GM18498 (cell line): ENCODE results near the gene TSTD1.
"Not testable (repeated sequence)": the region's sequence is repeated elsewhere in the genome, so short reads cannot be mapped to it uniquely, and the experiment has no call there.

Source experiments
- ATAC-seq: cut with Tn5 transposase; IDR thresholded peaks from one replicate; pipeline ENCODE4 v1.9.1; 2021; ENCODE audit warnings: mild to moderate bottlenecking, moderate library complexity; ENCODE audit not compliant: unreplicated experiment

The TSTD1 gene

DNA sequence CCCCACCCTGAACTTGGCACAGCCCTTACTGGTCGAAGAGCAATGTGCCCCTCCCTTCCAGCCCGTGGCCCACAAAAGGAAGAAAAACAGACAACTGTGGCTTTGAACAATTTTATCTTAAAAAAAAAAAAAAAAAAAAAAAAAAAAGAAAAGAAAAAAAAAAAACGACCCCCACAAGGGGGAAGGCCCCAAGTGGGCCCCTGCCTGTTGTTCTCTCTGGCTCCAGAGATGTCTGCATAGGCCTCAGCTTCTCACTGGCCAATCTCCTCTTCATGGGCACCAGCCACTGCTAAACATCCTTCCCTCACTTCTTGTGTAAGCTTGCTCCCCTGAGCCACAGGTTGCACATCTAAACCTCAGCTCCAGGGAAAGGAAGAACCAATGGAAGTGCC lies 386 bp upstream of the TSTD1 start:
- ATAC-seq = no peak

DNA sequence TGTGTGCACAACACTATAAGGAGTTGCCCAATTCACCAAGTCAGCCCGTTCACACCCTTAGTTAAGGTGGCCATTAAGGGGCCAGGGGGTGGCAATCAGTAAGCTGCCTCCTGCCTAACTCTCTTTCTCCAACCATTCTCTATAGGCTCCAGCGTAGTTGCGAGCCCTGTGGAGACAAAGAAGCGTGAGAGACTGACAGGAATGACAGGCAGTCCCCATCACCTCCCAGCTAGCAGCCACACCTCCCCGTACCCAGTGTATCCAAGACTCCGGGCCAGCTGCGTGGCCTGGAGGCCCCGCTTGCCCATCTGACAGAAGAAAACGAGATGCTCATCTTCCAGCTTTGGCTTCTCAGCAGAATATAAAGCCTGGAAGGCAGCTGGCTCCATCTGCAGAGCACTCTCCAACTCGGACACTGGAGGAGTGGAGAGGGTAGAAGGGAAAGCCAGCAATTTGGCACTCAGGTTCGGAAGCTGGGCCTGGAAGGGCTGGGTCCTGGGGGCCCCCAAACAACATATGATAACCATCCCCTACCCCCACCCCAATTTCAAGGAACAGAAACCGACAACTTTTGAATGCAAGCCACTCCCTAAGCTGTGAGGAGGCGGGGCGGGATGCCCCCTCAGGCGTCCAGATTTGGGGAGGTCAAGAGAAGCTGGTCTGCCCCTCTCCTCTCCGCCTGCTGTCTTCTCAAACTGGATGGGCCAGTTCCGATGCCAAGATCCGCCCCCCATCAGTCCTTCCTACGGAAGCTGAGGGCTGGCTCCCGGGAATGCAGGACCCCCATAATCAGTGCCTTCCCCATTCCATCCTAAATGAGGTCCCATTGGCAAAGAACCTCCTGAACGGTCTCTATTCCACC lies 872 bp downstream of the TSTD1 start:
- ATAC-seq = no peak

DNA sequence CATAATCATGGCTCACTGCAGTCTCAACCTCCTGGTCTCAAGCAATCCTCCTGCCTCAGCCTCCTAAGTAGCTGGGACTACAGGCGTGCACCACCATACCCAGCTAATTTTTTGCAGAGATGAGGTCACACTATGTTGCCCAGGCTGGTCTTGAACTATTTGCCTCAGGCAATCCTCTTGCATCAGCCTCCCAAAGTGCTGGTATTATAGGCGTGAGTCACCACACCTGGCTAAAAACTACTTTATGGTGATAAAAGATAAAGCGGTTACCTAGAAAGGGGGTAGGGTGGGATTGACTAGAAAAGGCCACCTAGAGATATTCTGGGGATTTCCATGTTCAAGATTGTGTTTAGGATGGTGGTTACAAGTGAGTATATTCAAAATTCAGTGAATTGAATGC lies 5.0 kb downstream of the TSTD1 start:
- ATAC-seq = no peak

DNA sequence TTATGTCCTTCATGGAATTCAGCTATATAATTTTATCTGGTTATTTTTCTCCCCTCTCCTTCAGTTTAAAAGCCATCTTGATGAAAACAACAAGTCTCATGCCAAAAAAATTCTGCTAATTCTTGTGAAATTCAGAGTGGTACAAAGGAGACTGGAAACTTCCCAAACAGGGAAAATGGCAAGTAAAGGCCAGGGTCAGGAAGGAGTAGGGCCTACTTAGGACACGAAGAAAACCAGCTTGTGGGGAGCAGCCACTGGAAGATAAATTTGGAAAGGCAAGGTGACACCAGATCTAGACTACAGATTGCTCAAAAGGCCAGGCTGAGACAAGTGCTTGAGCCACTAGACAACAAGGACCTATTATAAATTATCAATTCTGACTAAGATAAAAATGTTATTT lies 6.4 kb downstream of the TSTD1 start:
- ATAC-seq = no peak

DNA sequence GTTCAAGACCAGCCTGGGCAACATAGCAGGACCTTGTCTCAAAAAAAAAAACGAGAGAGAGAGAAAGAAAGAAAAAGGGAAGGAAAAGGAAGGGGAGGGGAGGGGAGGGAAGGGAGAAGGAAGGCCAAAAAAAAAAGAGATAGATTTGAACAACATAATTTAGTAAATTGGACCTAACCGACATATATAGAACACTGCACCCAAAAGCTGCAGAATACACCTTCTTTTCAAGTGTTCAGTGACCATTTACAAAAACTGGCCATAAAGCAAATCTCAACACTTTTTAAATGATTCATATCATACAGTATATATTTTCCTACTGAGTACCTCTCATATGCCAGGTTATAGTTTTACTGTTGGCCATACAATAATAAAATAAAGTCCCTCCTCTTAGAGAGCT lies 6.9 kb downstream of the TSTD1 start:
- ATAC-seq = no peak

DNA sequence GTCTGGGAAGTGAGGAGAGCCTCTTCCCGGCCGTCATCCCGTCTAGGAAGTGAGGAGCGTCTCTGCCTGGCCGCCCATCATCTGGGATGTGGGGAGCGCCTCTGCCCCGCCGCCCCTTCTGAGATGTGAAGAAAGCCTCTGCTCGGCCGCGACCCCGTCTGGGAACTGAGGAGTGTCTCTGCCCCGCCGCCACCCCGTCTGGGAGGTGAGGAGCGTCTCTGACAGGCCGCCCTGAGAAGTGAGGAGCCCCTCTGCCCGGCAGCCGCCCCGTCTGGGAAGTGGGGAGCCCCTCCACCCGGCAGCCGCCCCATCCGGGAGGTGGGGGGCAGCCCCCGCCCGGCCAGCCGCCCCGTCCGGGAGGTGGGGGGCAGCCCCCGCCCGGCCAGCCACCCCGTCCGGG lies 9.3 kb downstream of the TSTD1 start:
- ATAC-seq = not testable (repeated sequence)

DNA sequence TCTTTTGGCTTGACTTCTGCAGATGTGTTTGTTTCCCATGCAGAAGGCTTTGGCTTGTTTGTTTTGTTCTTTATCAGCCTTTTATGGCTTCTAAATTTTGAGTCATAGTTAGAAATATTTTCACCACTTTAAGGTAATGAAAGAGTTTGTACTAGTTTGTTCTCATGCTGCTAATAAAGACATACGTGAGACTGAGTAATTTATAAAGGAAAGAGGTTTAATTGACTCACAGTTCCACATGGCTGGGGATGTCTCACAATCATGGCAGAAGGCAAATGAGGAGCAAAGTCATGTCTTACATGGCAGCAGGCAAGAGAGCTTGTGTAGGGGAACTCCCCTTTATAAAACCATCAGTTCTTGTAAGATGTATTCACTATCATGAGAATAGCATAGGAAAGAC lies 11.8 kb downstream of the TSTD1 start:
- not testable (repeated sequence) for ATAC-seq

DNA sequence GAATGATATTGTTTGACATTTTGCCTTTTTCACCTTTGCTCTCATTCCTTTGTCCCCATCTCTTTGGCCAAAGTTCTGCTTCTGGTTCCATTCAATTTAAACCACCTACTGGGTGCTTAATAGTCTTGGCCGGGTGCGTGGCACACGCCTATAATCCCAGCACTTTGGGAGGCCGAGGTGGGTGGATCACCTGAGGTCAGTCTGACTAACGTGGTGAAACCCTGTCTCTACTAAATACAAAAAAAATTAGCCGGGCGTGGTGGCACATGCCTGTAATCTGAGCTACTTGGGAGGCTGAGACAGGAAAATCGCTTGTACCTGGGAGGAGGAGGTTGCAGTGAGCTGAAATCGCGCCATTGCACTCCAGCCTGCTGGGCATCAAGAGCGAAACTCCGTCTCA lies 16.3 kb downstream of the TSTD1 start:
- ATAC-seq = not testable (repeated sequence)

DNA sequence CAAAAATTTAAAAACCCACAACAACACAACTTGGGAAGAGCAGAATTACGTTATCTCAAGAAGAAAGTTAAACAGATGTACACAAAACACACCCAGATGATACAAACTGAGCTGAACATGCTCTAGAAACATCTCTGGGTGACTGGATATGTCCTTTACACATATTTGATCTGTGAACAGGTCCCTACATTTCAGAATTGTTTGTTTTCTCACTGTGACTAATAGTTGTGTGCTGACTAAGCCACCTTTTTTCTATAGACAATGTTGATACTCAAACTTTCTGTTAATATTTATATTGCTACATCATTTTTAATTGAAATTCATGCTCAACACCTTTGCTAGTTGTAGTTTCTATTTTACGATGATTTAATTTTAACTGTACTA lies 16.8 kb downstream of the TSTD1 start:
- ATAC-seq = no peak

DNA sequence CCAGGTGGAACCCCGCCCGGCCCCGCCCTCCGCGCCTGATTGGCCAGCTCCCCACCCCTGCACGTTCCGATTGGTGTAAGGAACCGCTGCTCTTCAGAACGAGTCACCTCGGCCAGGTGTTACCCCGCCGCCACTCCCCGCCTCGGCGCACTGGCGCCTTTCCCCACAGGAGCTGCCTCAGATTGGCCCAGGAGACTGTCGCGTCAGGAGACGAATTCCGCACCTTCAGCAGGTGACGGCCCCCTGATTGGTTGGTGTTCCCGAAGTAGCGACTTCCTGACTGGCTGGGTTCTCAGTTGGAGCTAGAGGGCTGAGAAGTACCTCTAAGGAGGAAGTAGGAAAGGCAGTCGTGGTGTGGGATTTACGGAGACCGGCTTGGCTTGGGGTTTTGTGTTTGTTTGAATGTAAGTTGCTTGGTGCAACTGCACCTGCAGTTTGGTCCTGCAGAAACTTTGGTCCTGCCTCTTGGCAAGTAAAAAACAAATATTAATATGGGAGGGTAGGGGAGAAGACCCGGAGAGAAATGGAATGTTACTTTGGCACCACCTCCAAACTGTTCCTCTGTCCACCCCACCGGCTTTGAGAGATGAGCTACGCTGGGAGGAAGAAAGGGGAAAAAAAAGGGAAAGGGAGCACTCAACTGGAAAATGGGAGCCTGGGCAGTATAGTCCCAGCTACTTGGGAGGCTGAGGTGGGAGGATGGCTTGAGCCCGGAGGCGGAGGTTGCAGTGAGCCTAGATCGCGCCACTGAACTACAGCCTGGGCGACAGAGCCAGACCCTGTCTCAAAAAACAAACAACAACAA lies 17.4 kb downstream of the TSTD1 start:
- peak; percentile 87 for ATAC-seq

DNA sequence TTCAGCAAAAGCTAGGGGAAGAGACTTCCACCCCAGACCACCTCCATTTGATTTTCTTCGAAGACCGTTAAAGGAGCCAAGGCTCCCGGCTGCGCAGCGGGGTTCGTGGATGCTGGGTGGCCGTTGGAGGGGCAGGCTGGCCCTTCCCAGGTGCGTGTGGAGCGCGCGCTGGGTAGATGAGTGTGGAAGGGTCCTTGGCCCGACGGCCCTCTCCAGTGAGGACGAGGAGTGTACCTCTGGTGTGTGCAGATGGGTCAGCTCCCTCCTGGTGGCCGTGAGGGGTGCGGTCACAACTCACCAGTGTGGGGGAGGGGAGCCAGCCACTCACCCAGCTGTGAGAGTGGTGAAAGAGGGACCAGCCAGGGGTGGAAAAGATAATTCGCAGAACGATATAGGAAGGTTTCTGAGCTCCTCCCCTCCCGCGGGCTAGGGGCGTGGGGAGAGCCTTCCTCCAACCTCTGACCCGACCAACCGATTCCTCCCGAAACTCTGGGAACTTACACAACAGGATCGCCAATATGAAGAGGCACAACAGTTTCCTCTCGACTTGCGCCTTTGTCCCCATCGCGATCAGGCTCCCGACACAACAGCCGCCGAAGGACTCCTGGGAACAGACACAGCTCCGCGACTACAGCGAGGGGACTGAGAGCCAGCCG lies 18.1 kb downstream of the TSTD1 start, which contains the start of gene F11R:
Gene F11R, minus strand, starts transcription at position 644 of the 656 bp plus-strand sequence. Its CDS starts 79 bp downstream, at position 565.
- ATAC-seq = peak; percentile 37

DNA sequence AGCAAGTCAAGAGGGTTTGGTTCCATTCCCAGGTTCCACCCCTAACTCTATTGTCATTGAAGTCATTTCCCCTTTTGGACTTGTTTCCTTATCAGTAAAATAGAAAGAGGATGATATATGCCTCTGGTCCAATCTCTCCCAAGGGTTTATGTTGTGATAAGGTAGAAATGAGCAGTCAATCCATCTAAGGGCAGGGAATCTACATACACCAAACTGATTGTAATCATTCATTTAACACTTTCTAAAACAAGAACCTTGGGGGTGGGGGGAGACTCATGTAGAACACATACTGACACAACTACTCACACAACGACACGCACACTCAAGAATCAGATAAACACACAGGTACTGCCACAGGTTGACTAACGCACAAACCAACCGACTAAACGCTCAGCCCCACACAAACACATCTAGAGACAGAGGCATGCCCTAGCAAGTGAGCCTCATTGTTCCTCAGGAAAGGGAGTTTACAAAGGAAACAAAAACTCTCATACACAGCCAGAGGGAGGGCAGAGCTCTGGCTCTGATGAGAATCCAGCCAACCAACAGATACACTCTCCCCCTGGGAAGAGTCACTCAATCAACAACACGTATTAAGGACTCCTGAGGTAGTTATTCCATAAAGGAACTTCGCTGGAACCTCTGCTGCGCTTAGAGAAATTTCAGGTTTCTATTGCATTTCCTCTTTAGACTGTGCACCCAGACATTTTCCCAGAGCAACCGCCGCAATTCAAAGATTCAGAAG lies 18.8 kb downstream of the TSTD1 start:
- peak; percentile 7 for ATAC-seq

DNA sequence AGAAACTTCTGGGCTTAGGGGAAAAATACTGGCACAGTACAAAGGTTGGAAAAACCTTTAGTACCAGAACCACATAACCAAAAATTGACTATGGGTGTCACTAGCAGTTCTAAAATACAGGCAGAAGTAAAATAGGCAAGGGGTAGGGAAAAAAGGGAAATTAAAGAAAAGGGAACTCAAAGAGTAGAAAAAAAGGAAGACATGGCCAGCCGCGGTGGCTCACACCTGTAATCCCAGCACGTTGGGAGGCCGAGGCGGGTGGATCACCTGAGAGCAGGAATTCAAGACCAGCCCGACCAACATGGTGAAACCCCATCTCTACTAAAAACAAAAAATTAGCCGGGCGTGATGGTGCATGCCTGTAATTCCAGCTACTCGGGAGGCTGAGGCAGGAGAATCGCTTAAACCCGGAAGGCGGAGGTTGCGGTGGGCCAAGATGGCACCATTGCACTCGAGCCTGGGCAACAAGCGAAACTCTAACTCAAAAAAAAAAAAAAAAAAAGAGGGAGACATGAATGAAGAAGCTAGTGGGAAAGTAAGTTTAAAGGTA lies 19.6 kb downstream of the TSTD1 start:
- not testable (repeated sequence) for ATAC-seq

DNA sequence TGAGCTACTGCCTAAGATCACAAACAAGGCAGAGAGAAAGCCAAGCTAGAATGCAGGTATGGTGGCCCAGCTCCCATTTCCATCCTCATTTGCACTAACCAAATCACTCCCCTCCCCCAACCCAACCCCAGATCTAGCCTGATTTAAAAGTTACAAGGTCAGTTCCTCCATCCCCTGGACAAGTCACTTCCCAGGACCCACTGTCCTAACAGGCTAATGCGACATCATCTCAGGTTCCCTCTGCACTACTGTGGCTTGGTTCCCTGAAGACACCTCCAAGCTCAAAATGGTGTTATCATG lies 20.2 kb downstream of the TSTD1 start:
- no peak for ATAC-seq

DNA sequence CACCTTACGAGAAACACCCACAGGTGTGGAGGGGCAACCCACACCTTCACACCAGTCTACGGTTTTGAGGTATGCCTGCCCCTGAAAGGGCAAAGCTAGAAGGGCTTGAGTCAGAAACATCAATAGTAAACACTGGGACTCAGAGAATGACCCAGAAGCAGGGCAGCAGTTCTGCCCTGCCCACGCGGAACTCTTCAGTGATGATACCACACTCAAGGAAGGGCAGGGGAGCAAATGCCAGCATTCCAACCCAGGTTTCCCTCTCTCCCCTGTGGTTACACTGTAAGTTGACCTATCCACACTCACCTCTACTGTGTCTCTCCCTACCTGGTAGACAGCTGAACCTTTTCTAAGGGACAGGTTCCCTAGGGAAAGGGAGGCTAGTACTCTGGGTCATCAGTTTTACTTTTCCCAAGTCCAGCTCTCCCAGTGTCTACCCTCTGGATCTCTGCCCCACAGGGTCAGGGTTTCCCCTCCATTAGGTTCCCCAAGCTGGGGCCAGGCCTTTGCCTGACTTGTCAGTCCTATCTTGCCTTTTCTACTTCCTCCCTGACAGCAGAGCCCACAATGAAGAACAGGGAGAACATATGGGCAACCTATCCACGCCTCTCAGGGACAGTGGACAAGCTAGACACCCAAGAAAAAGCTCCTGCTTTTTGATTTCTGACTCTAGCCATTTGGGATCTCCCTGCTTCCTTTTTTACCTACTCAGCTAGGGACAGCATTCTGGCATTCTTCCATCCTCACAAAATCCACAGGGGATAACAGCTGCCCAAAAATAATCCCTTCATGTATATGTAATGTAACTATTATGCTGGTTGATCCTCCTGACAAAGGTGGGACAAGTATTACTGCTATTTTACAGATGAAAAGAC lies 20.8 kb downstream of the TSTD1 start:
- ATAC-seq = no peak

DNA sequence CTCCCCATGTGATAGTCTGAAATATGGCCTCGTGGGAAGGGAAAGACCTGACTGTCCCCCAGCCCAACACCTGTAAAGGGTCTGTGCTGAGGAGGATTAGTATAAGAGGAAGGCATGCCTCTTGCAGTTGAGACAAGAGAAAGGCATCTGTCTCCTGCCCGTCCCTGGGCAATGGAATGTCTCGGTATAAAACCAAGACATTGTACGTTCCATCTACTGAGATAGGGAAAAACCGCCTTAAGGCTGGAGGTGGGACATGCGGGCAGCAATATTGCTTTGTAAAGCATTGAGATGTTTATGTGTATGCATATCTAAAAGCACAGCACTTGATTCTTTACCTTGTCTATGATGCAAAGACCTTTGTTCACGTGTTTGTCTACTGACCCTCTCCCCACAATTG lies 21.6 kb downstream of the TSTD1 start:
- not testable (repeated sequence) for ATAC-seq

DNA sequence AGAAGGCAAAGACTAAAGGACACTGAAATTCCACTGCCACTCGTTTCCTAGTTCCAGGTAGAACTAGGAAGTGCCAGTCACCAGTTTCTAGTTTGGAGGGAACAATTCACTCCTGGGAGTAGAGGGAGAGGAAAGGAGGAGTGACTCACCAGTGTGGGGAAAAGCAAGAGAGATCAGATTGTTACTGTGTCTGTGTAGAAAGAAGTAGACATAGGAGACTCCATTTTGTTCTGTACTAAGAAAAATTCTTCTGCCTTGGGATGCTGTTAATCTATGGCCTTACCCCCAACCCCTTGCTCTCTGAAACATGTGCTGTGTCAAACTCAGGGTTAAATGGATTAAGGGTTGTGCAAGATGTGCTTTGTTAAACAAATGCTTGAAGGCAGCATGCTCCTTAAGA lies 22.1 kb downstream of the TSTD1 start:
- not testable (repeated sequence) for ATAC-seq

DNA sequence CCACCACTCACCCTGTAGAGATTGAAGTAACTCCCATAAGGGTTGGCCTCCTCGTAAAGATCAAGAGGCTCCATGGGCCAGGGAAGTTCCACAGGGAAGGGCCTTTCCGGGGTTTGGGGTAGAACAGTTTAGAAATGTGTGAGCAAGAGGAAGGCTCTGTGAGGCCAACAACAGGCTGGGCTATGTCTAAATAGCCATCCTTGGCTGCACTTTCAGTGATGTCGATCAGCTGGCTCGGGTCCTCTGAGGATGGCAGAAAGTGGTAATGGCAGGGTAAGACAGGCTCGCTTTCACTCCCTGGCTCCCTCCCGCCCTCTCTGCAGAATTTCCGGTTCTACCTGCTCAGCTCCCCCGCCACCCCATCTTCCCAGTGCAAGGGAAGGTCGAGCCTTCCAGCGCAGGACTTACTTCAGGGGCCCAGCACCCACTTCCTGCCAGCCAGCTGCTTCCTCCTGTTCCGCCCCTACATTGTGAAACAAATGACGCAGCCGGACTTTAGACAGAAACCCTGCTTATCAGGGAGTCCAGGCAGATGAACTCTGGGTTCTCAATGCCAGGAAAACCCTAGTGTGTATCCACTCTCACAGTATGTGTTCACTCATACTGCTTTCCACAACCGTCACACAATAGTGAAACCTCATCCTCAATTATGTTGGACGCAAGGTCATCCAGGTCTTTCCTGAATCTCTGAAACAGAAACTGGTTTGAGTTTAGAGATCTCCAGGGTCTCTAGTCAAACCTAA lies 25.1 kb downstream of the TSTD1 start:
- peak; percentile 91 for ATAC-seq

DNA sequence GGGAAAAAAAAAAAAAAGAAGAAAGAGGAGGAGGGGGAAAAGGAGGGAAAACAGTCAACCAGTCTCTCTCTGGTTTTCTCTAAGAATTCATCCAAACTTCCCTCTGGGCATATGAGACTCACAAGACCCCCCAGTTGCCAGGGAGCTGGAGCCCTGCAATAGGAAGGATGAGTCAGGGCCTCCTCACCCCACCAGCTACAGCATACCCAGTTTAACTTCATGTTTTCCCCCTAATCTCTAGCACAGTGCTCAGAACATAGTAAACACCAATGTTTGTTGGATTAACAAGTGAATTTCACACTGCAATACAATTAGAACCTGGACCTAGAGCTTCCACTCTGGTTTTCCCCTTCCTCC lies 25.7 kb downstream of the TSTD1 start:
- ATAC-seq = no peak
